D721Med (cell line): ENCODE data around the gene NAPA.
"Not testable (repeated sequence)": the region's sequence is repeated elsewhere in the genome, so short reads cannot be mapped to it uniquely, and the experiment has no call there.

Experiments
- DNase-seq: peaks from one replicate; pipeline ENCODE4 v3.0.0; 2011; ENCODE audit warnings: low spot score; ENCODE audit not compliant: insufficient read length
- FAIRE-seq: peaks from 2 replicates; lab custom pipeline; 2011; peaks lifted over from hg19 to GRCh38; lab: Jason Lieb, UNC
- TF ChIP-seq, protein P1 (sequence below): IDR thresholded peaks from 2 replicates; pipeline ENCODE4 v1.5.1; 2012; ENCODE audit warnings: mild to moderate bottlenecking, control low read depth; ENCODE audit not compliant: insufficient read depth; ENCODE audit errors: missing control alignments

The NAPA gene

DNA sequence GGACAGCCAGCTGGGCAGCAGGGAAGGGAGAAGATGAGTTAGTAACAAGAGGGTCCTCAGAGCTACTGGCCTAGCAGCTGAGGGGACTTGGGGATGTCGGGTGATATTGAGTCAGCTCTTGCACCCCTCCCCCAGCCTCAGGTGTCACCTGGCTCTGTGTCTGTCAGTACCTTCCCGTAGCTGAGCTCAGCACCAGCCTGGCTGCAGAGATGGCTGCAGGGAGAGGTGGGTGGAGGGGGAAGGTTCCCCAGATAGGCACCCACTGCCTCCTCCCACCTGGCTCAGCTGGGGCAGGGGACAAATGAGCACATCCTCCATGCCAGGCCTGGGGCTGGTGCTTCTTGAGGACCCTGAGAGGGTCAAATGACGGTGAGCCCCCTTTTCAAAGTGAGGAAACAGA is 24.0 kb downstream of the NAPA start:
- TF ChIP-seq, protein P1, sequence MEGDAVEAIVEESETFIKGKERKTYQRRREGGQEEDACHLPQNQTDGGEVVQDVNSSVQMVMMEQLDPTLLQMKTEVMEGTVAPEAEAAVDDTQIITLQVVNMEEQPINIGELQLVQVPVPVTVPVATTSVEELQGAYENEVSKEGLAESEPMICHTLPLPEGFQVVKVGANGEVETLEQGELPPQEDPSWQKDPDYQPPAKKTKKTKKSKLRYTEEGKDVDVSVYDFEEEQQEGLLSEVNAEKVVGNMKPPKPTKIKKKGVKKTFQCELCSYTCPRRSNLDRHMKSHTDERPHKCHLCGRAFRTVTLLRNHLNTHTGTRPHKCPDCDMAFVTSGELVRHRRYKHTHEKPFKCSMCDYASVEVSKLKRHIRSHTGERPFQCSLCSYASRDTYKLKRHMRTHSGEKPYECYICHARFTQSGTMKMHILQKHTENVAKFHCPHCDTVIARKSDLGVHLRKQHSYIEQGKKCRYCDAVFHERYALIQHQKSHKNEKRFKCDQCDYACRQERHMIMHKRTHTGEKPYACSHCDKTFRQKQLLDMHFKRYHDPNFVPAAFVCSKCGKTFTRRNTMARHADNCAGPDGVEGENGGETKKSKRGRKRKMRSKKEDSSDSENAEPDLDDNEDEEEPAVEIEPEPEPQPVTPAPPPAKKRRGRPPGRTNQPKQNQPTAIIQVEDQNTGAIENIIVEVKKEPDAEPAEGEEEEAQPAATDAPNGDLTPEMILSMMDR: no peak
- DNase-seq (no peak), FAIRE-seq (no peak)

- FAIRE-seq (no peak), DNase-seq (no peak)
- TF ChIP-seq, protein P1: no peak
Measured at GRCh38 chr19:47490031-47490430, 24.8 kb downstream of the NAPA start.

GRCh38 chr19:47489072-47489914 is 25.6 kb downstream of the NAPA start:
- no peak for FAIRE-seq
- no peak for DNase-seq
- TF ChIP-seq, protein P1: no peak

GRCh38 chr19:47487551-47488515 is 27.0 kb downstream of the NAPA start:
- no peak for FAIRE-seq
- TF ChIP-seq, protein P1: no peak
- no peak for DNase-seq

DNA sequence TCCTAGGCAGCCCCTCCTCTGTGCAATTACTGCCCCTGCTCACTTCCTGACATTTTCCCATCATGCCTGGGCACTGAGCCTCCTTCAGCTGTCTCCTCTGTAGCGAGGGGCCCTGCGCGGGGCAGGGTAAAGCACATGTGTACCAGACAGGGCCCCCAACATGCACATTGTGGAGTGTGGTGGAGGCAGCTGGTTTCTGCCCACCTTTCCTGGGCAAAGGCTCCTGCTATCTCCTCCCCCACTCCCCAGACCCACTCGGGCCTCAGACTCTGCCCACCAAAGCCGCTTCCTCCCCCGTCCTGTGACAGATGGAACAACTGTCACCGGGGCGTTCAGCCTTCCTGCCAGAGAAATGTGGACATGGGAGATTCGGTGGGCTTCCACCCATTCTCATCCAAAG is 28.0 kb downstream of the NAPA start:
- DNase-seq (no peak), FAIRE-seq (no peak)
- TF ChIP-seq, protein P1: no peak

DNA sequence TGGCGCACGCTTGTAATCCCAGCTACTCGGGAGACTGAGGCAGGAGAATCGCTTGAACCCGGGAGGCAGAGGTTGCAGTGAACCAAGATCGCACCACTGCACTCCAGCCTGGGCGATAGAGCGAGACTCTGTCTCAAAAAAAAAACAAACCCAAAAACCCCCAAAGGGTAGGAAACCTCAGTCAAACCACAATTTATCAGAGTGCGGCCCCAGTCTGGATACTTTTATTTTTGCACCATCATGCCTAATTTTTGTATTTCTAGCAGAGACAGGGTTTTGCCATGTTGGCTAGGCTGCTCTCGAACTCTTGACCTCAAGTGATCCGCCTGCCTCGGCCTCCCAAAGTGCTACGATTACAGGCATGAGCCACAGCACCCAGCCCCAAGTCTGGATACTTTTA is 28.6 kb downstream of the NAPA start:
- DNase-seq, FAIRE-seq: not testable (repeated sequence)

DNA sequence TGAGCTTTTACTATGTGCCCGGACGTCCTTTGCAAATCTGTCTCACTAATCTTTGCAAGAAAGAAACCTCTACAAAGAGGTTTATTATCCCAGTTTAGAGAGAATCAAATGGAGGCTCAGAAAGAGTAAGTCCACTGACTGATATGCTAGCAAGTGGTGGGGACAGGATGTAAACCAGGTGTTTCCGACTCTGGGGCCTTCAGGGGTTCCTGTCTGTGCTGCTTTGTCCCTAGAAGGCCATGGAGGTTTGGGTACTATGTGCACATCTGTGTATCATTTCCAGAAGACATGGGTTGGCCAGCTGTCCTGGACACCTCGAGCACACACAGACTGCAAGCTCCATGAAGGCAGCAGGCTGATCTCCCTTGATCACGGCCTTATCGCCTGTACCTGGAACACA is 29.7 kb downstream of the NAPA start:
- no peak for DNase-seq
- TF ChIP-seq, protein P1: no peak
- FAIRE-seq: no peak
